IPS DF 19.7 (cell line): ENCODE data around the gene ITGB7.
"Not testable (repeated sequence)": the region's sequence is repeated elsewhere in the genome, so short reads cannot be mapped to it uniquely, and the experiment has no call there.

Experiments
- DNase-seq: peaks from one replicate; pipeline ENCODE4 v3.0.0-alpha.2; 2013; ENCODE audit warnings: low read depth, low spot score

Gene ITGB7

GRCh38 chr12:53217051-53217930 is 10.2 kb upstream of the ITGB7 start:
- no peak for DNase-seq

GRCh38 chr12:53215497-53215896 is 8.4 kb upstream of the ITGB7 start:
- DNase-seq, result no peak

GRCh38 chr12:53214687-53215455 is 7.8 kb upstream of the ITGB7 start:
- DNase-seq, result no peak

GRCh38 chr12:53214221-53214620 is 7.2 kb upstream of the ITGB7 start:
- DNase-seq, result no peak

- no peak for DNase-seq
These were observed 6.3 kb upstream of the ITGB7 start for GRCh38 chr12:53213348-53213747.

- DNase-seq, result no peak
These were observed 5.9 kb upstream of the ITGB7 start for GRCh38 chr12:53212931-53213330.

- no peak for DNase-seq
These were observed 4.7 kb upstream of the ITGB7 start for GRCh38 chr12:53211476-53212381.

GRCh38 chr12:53210843-53211242 is 3.8 kb upstream of the ITGB7 start:
- DNase-seq, result no peak

GRCh38 chr12:53208877-53209463 is 1.9 kb upstream of the ITGB7 start:
- DNase-seq, result no peak

GRCh38 chr12:53208435-53208834 is 1.4 kb upstream of the ITGB7 start:
- no peak for DNase-seq

- DNase-seq, result no peak
These were observed 1.2 kb downstream of the ITGB7 start for GRCh38 chr12:53205747-53206419.

GRCh38 chr12:53204351-53204750 is 2.7 kb downstream of the ITGB7 start:
- no peak for DNase-seq

- DNase-seq, result not testable (repeated sequence)
These were observed 4.7 kb downstream of the ITGB7 start for GRCh38 chr12:53202316-53202715.

- no peak for DNase-seq
These were observed 5.4 kb downstream of the ITGB7 start for GRCh38 chr12:53201639-53202038.

GRCh38 chr12:53201177-53201541 is 5.9 kb downstream of the ITGB7 start:
- DNase-seq, result no peak

GRCh38 chr12:53200458-53201176 is 6.4 kb downstream of the ITGB7 start:
- no peak for DNase-seq

GRCh38 chr12:53200107-53200457 is 7.0 kb downstream of the ITGB7 start:
- no peak for DNase-seq

- DNase-seq, result no peak
These were observed 7.4 kb downstream of the ITGB7 start for GRCh38 chr12:53199700-53200099.

- no peak for DNase-seq
These were observed 8.5 kb downstream of the ITGB7 start for GRCh38 chr12:53198486-53199110.
